Measurements from ENCODE around the gene TRAPPC3.
A peak's percentile ranks its signal among the peaks of the same experiment; 100 is the strongest.

The TRAPPC3 gene

GRCh38 chr1:36134505-36135329, 14.6 kb downstream of the TRAPPC3 start:
- Histone ChIP-seq H3K27me3 (replicated peaks) (no peaks in the 10 kb centered on the region), H3K36me3 (replicated peaks) (peaks cover 18% of the 10 kb centered on the region), H3K4me3 (ENCODE audit: low read depth, low read length) (no peak overlapping the region), H3K27ac (no peak overlapping the region)
- in situ Hi-C loops (cut with HindIII; ENCODE audit: low pct_ligation_motif_present, low sequenced_read_pairs), result loop anchor here (10.0 kb wide), 1 partner anchor 150 kb away; no protein-coding TSS in a partner anchor
- TF ChIP-seq CTCF (IDR thresholded peaks at IDR 0.05; ENCODE audit: low read depth, low read length, missing control alignments), result peak; percentile 90
- DNase-seq, result peak; percentile 55

- TF ChIP-seq CTCF (IDR thresholded peaks at IDR 0.05; ENCODE audit: low read depth, low read length, missing control alignments), result no peak
- H3K27ac ChIP-seq, result no peak overlapping the region
- peaks cover 18% of the 10 kb centered on the region for H3K36me3 ChIP-seq (replicated peaks)
- no peak overlapping the region for H3K4me3 ChIP-seq (ENCODE audit: low read depth, low read length)
- H3K27me3 ChIP-seq (replicated peaks), result no peaks in the 10 kb centered on the region
- in situ Hi-C loops (cut with HindIII; ENCODE audit: low pct_ligation_motif_present, low sequenced_read_pairs), result loop anchor here (10.0 kb wide), 1 partner anchor 151 kb away; no protein-coding TSS in a partner anchor
- no peak for DNase-seq
Measured at GRCh38 chr1:36134031-36134430, 15.3 kb downstream of the TRAPPC3 start.

- Histone ChIP-seq H3K36me3 (replicated peaks) (peaks cover 18% of the 10 kb centered on the region), H3K27ac (no peak overlapping the region), H3K4me3 (ENCODE audit: low read depth, low read length) (no peak overlapping the region), H3K27me3 (replicated peaks) (no peaks in the 10 kb centered on the region)
- in situ Hi-C loops (cut with HindIII; ENCODE audit: low pct_ligation_motif_present, low sequenced_read_pairs), result loop anchor here (10.0 kb wide), 1 partner anchor 151 kb away; no protein-coding TSS in a partner anchor
- no peak for TF ChIP-seq CTCF (IDR thresholded peaks at IDR 0.05; ENCODE audit: low read depth, low read length, missing control alignments)
- peak; percentile 75 for DNase-seq
Measured at GRCh38 chr1:36133484-36133883, 15.8 kb downstream of the TRAPPC3 start.

- no peak for TF ChIP-seq CTCF (IDR thresholded peaks at IDR 0.05; ENCODE audit: low read depth, low read length, missing control alignments)
- Histone ChIP-seq H3K4me3 (ENCODE audit: low read depth, low read length) (no peak overlapping the region), H3K36me3 (replicated peaks) (peaks cover 4% of the 10 kb centered on the region), H3K27me3 (replicated peaks) (no peaks in the 10 kb centered on the region), H3K27ac (no peak overlapping the region)
- no peak for DNase-seq
- in situ Hi-C loops (cut with HindIII; ENCODE audit: low pct_ligation_motif_present, low sequenced_read_pairs), result loop anchor here (10.0 kb wide), 1 partner anchor 153 kb away; no protein-coding TSS in a partner anchor
Measured at GRCh38 chr1:36132029-36132428, 17.3 kb downstream of the TRAPPC3 start.

- no peaks in the 10 kb centered on the region for H3K36me3 ChIP-seq (replicated peaks)
- in situ Hi-C loops (cut with HindIII; ENCODE audit: low pct_ligation_motif_present, low sequenced_read_pairs), result no loop called here
- no peak overlapping the region for H3K27ac ChIP-seq
- DNase-seq, result no peak
- H3K27me3 ChIP-seq (replicated peaks), result peaks cover 14% of the 10 kb centered on the region
- no peak overlapping the region for H3K4me3 ChIP-seq (ENCODE audit: low read depth, low read length)
- TF ChIP-seq CTCF (IDR thresholded peaks at IDR 0.05; ENCODE audit: low read depth, low read length, missing control alignments), result no peak
Measured at GRCh38 chr1:36128905-36129206, 20.4 kb downstream of the TRAPPC3 start.

Measured in brain microvascular endothelial cell (primary cell).